HG03378 (cell line): ENCODE measurements around the gene ZFTA.
"Not testable (repeated sequence)": the region's sequence is repeated elsewhere in the genome, so short reads cannot be mapped to it uniquely, and the experiment has no call there.

Experiments used
- ATAC-seq: cut with Tn5 transposase; IDR thresholded peaks from one replicate; pipeline ENCODE4 v1.9.1; 2021; ENCODE audit warnings: mild to moderate bottlenecking, moderate library complexity; ENCODE audit not compliant: unreplicated experiment

ZFTA gene

GRCh38 chr11:63779039-63779438, 10.5 kb upstream of the ZFTA start:
- ATAC-seq: no peak

GRCh38 chr11:63775191-63775590, 6.6 kb upstream of the ZFTA start:
- ATAC-seq: no peak

GRCh38 chr11:63771741-63772318, 3.3 kb upstream of the ZFTA start:
- ATAC-seq: not testable (repeated sequence)

- ATAC-seq: no peak
Measured at GRCh38 chr11:63770763-63771162, 2.2 kb upstream of the ZFTA start.

GRCh38 chr11:63769714-63770455, 1.3 kb upstream of the ZFTA start:
- ATAC-seq: no peak

GRCh38 chr11:63769042-63769713, 603 bp upstream of the ZFTA start:
- no peak for ATAC-seq

GRCh38 chr11:63767565-63768236, 874 bp downstream of the ZFTA start:
- no peak for ATAC-seq

GRCh38 chr11:63767267-63767564, 1.4 kb downstream of the ZFTA start:
- no peak for ATAC-seq

GRCh38 chr11:63766531-63767235, 1.9 kb downstream of the ZFTA start:
- ATAC-seq: no peak

- ATAC-seq: no peak
Measured at GRCh38 chr11:63765688-63766241, 2.8 kb downstream of the ZFTA start.

GRCh38 chr11:63764679-63765647, 3.6 kb downstream of the ZFTA start:
- no peak for ATAC-seq

GRCh38 chr11:63764340-63764678, 4.3 kb downstream of the ZFTA start:
- ATAC-seq: no peak

GRCh38 chr11:63763496-63764339, 4.9 kb downstream of the ZFTA start:
- ATAC-seq: no peak

GRCh38 chr11:63762654-63763495, 5.7 kb downstream of the ZFTA start:
- ATAC-seq: no peak

GRCh38 chr11:63761931-63762653, 6.5 kb downstream of the ZFTA start:
- no peak for ATAC-seq

GRCh38 chr11:63761188-63761587, 7.4 kb downstream of the ZFTA start:
- ATAC-seq: no peak

- ATAC-seq: no peak
Measured at GRCh38 chr11:63760487-63761079, 8.0 kb downstream of the ZFTA start.
